Loucy (cell line): ENCODE data around the gene GFM1.

Experiments
- H2AFZ ChIP-seq: fragments of 200-600 bp; sonication (generic); 2 replicates; pipeline ENCODE4 v1.6.0; 2016; ENCODE audit warnings: antibody characterized with exemption, mild to moderate bottlenecking, low read length, moderate library complexity
- H3F3A ChIP-seq: fragments of 200-600 bp; 2 replicates; pipeline ENCODE4 v1.6.0; 2016; ENCODE audit warnings: antibody characterized with exemption, low read depth, mild to moderate bottlenecking
- H3K27me3 ChIP-seq: fragments of 200-600 bp; sonication (generic); 2 replicates; pipeline ENCODE4 v1.6.1; 2014; ENCODE audit warnings: low read length, mild to moderate bottlenecking; ENCODE audit not compliant: insufficient read depth, poor library complexity, severe bottlenecking
- H3K36me3 ChIP-seq: fragments of 200-600 bp; sonication (generic); 2 replicates; pipeline ENCODE4 v1.6.1; 2016; ENCODE audit warnings: low read length; ENCODE audit not compliant: insufficient read depth
- H3K4me1 ChIP-seq: fragments of 200-600 bp; sonication (generic); 2 replicates; pipeline ENCODE4 v1.5.1; 2014; ENCODE audit warnings: low read length, mild to moderate bottlenecking; ENCODE audit not compliant: insufficient read depth, poor library complexity, severe bottlenecking
- H3K4me2 ChIP-seq: fragments of 200-600 bp; sonication (generic); 2 replicates; pipeline ENCODE4 v1.6.0; 2014; ENCODE audit warnings: antibody characterized with exemption, low read length, low read depth, mild to moderate bottlenecking; ENCODE audit not compliant: poor library complexity, severe bottlenecking
- H3K4me3 ChIP-seq: fragments of 200-600 bp; sonication (generic); 2 replicates; pipeline ENCODE4 v1.5.1; 2014; ENCODE audit warnings: low read length, mild to moderate bottlenecking, mixed read lengths; ENCODE audit not compliant: poor library complexity, severe bottlenecking
- H3K79me2 ChIP-seq: fragments of 200-600 bp; sonication (generic); 2 replicates; pipeline ENCODE4 v1.6.1; 2014; ENCODE audit warnings: low read length; ENCODE audit not compliant: insufficient read depth
- H3K9ac ChIP-seq: fragments of 200-600 bp; sonication (generic); 2 replicates; pipeline ENCODE4 v1.6.0; 2014; ENCODE audit warnings: mild to moderate bottlenecking, low read depth, low read length, moderate library complexity; ENCODE audit not compliant: poor library complexity, severe bottlenecking
- H3K9me2 ChIP-seq: fragments of 200-600 bp; sonication (generic); replicated peaks from 2 replicates; pipeline ENCODE4 v1.6.1; 2016; ENCODE audit warnings: low read depth, low read length, mixed read lengths
- H3K9me3 ChIP-seq: fragments of 200-600 bp; sonication (generic); 2 replicates; pipeline ENCODE4 v1.6.1; 2014; ENCODE audit warnings: mild to moderate bottlenecking, antibody characterized with exemption, low read length, low read depth; ENCODE audit not compliant: insufficient read depth
- H4K20me1 ChIP-seq: fragments of 200-600 bp; sonication (generic); 2 replicates; pipeline ENCODE4 v1.6.0; 2014; ENCODE audit warnings: antibody characterized with exemption, low read length, mild to moderate bottlenecking; ENCODE audit not compliant: insufficient read depth, poor library complexity, severe bottlenecking
- EZH2phosphoT487 ChIP-seq: fragments of 200-600 bp; IDR thresholded peaks from 2 replicates; pipeline ENCODE4 v1.6.1; 2018; ENCODE audit warnings: antibody characterized with exemption, mild to moderate bottlenecking, moderate library complexity, borderline replicate concordance
- TF ChIP-seq, protein P1 (sequence below): fragments of 200-600 bp; sonication (generic); conservative IDR thresholded peaks from 2 replicates; pipeline ENCODE4 v1.5.1; 2014; ENCODE audit warnings: mild to moderate bottlenecking, antibody characterized with exemption, low read length

The GFM1 gene

DNA sequence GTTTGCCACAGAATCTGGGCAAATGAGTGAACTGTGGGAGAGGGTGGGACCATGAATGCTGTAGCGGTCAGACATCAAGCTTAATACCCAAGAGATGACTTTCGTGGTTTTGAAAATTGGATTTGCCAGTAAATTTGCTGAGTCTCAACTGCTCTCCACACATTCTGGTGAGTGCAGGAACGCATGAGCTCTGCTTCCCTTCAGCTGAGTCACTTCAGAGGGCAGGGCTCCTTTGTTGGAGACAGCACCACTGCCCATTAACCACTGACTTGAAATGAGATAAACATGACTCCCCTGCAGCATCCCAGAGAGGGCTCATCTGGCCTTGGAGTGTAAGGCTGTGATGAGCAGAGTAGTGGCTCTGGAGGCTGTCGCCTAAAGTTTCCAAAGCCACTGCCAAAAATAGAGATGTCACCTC is 65.3 kb downstream of the GFM1 start:
- Histone ChIP-seq H3K79me2 (no peaks in the 10 kb centered on the region), H3K4me1 (peaks cover 5% of the 10 kb centered on the region), H3K4me2 (no peak overlapping the region), H2AFZ (no peak overlapping the region), H3K9me2 (no peaks in the 10 kb centered on the region), H3F3A (no peaks in the 10 kb centered on the region), H3K36me3 (peaks cover 6% of the 10 kb centered on the region; the same call in 1 of the 2 replicates), H4K20me1 (no peaks in the 10 kb centered on the region), H3K27me3 (no peaks in the 10 kb centered on the region), H3K9ac (no peak overlapping the region), H3K9me3 (no peaks in the 10 kb centered on the region), H3K4me3 (no peak overlapping the region)
- TF ChIP-seq, protein P1, sequence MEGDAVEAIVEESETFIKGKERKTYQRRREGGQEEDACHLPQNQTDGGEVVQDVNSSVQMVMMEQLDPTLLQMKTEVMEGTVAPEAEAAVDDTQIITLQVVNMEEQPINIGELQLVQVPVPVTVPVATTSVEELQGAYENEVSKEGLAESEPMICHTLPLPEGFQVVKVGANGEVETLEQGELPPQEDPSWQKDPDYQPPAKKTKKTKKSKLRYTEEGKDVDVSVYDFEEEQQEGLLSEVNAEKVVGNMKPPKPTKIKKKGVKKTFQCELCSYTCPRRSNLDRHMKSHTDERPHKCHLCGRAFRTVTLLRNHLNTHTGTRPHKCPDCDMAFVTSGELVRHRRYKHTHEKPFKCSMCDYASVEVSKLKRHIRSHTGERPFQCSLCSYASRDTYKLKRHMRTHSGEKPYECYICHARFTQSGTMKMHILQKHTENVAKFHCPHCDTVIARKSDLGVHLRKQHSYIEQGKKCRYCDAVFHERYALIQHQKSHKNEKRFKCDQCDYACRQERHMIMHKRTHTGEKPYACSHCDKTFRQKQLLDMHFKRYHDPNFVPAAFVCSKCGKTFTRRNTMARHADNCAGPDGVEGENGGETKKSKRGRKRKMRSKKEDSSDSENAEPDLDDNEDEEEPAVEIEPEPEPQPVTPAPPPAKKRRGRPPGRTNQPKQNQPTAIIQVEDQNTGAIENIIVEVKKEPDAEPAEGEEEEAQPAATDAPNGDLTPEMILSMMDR = no peak
- TF ChIP-seq EZH2phosphoT487 = no peak

- no peak overlapping the region for H3K4me2 ChIP-seq
- H3K9me3 ChIP-seq = no peaks in the 10 kb centered on the region
Measured at GRCh38 chr3:158710601-158711000, 66.3 kb downstream of the GFM1 start.

GRCh38 chr3:158711886-158712285 is 67.6 kb downstream of the GFM1 start:
- peaks cover 6% of the 10 kb centered on the region; the same call in 1 of the 2 replicates for H3K36me3 ChIP-seq
- no peaks in the 10 kb centered on the region for H3K9me2 ChIP-seq
- TF ChIP-seq, protein P1 = no peak
- no peak for TF ChIP-seq EZH2phosphoT487
- H3F3A ChIP-seq = no peaks in the 10 kb centered on the region
- H3K27me3 ChIP-seq = no peaks in the 10 kb centered on the region
- no peaks in the 10 kb centered on the region for H3K9me3 ChIP-seq
- H3K4me2 ChIP-seq = no peak overlapping the region
- no peaks in the 10 kb centered on the region for H4K20me1 ChIP-seq
- no peak overlapping the region for H3K9ac ChIP-seq
- H3K79me2 ChIP-seq = no peaks in the 10 kb centered on the region
- H3K4me3 ChIP-seq = no peak overlapping the region
- no peak overlapping the region for H2AFZ ChIP-seq
- peaks cover 5% of the 10 kb centered on the region for H3K4me1 ChIP-seq

More at GRCh38 chr3:158710601-158711000, 66.3 kb downstream of the GFM1 start:
- H3K9ac ChIP-seq = no peak overlapping the region
- TF ChIP-seq EZH2phosphoT487 = no peak
- TF ChIP-seq, protein P1 = no peak
- H3K79me2 ChIP-seq = no peaks in the 10 kb centered on the region
- H4K20me1 ChIP-seq = no peaks in the 10 kb centered on the region
- no peak overlapping the region for H3K4me3 ChIP-seq
- H3K27me3 ChIP-seq = no peaks in the 10 kb centered on the region
- peaks cover 5% of the 10 kb centered on the region for H3K4me1 ChIP-seq
- no peak overlapping the region for H2AFZ ChIP-seq
- H3K9me2 ChIP-seq = no peaks in the 10 kb centered on the region
- H3K36me3 ChIP-seq = peaks cover 6% of the 10 kb centered on the region; the same call in 1 of the 2 replicates
- H3F3A ChIP-seq = no peaks in the 10 kb centered on the region
